Activated naive CD4-positive, alpha-beta T cell treated with anti-CD3 and anti-CD28 coated beads, Interleukin-2, amount 50 U/mL, for 24 hours (primary cell): Measurements from ENCODE around the gene SP7.

Experiments
- H3K27ac Mint-ChIP-seq: one replicate; pipeline ENCODE4 v1.8.0; 2021; ENCODE audit warnings: mild to moderate bottlenecking, mixed read lengths
- H3K27me3 Mint-ChIP-seq: one replicate; pipeline ENCODE4 v1.8.0; 2021; ENCODE audit warnings: mixed read lengths
- H3K36me3 Mint-ChIP-seq: one replicate; pipeline ENCODE4 v1.8.0; 2021; ENCODE audit warnings: mixed read lengths
- H3K4me1 Mint-ChIP-seq: one replicate; pipeline ENCODE4 v1.8.0; 2021; ENCODE audit warnings: mixed read lengths
- H3K4me3 Mint-ChIP-seq: one replicate; pipeline ENCODE4 v1.8.0; 2021; ENCODE audit warnings: mild to moderate bottlenecking, mixed read lengths
- H3K9me3 Mint-ChIP-seq: one replicate; pipeline ENCODE4 v1.8.0; 2021; ENCODE audit warnings: mixed read lengths

Gene SP7

DNA sequence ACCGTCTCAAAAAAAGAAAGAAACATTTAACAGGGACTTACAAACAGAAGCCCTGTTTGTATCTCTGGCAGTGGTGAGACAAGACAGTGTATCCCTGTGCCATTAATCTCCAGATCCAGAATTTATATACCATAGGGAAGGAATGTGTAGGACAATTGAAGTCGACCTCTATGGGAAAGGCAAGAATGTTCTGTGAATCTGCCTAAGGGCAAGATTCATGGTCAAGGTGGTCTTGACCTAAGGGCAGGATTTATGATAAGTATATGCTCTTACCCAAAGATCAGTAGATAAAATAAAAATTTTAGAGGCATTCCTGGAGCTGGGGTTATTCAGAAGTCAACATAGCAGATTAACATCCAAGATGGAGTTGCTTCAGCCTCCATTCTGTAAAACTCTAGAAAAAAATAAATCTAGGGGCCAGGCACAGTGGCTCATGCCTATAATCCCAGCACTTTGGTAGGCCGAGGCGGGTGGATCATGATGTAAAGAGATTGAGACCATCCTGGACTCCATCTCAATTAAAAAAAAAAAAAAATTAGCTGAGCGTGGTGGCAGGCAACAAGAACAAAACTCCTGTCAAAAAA lies 22.8 kb upstream of the SP7 start:
- Mint-ChIP-seq H3K9me3 (no peaks in the 10 kb centered on the region), H3K4me3 (no peak overlapping the region), H3K27ac (no peak overlapping the region), H3K36me3 (no peaks in the 10 kb centered on the region), H3K4me1 (peaks cover 3% of the 10 kb centered on the region), H3K27me3 (no peaks in the 10 kb centered on the region)

DNA sequence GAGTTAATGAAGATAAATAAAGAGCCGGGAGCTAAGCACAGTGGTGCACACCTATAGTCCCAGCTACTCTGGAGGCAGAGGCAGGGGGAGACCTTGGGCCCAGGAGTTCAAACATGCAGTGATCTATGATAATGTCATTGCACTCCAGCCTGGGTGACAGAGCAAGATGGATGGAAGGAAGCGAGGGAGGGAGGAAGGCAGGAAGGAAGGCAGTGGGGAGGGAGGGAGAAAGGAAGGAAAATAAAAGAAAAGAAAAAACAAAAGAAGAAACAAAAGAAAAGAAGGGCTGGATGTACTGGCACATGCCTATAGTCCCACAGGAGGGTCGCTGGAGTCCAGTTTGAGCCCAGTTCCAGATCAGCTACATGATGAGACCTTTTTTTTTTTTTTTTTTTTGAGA lies 19.0 kb upstream of the SP7 start:
- H3K9me3 Mint-ChIP-seq = no peaks in the 10 kb centered on the region
- H3K4me3 Mint-ChIP-seq = no peak overlapping the region
- no peak overlapping the region for H3K27ac Mint-ChIP-seq
- no peaks in the 10 kb centered on the region for H3K27me3 Mint-ChIP-seq
- peaks cover 9% of the 10 kb centered on the region for H3K4me1 Mint-ChIP-seq
- H3K36me3 Mint-ChIP-seq = no peaks in the 10 kb centered on the region

DNA sequence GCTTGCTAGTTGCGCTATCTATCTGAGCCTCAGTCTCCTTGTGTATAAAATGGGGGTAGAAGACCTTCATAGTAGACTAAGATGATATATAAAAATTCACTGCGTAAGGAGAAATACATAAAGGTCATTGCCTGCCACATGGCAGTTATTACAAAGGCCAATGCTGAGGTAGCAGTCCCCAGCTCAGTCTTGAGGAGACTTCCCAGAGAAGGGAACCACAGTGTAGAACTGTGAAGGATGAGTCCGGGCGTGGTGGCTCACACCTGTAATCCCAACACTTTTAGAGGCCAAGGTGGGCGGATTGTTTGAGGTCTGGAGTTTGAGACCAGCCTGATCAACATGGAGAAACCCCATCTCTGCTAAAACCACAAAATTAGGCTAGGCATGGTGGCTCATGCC lies 17.1 kb upstream of the SP7 start:
- Mint-ChIP-seq H3K27ac (no peak overlapping the region), H3K27me3 (no peaks in the 10 kb centered on the region), H3K4me1 (peaks cover 9% of the 10 kb centered on the region), H3K4me3 (no peak overlapping the region), H3K9me3 (no peaks in the 10 kb centered on the region), H3K36me3 (no peaks in the 10 kb centered on the region)

GRCh38 chr12:53352331-53353256 lies 16.4 kb upstream of the SP7 start:
- peaks cover 9% of the 10 kb centered on the region for H3K4me1 Mint-ChIP-seq
- H3K27me3 Mint-ChIP-seq = no peaks in the 10 kb centered on the region
- peak overlapping the region; percentile 68 for H3K27ac Mint-ChIP-seq
- no peak overlapping the region for H3K4me3 Mint-ChIP-seq
- H3K36me3 Mint-ChIP-seq = no peaks in the 10 kb centered on the region
- no peaks in the 10 kb centered on the region for H3K9me3 Mint-ChIP-seq

- Mint-ChIP-seq H3K27me3 (no peaks in the 10 kb centered on the region), H3K27ac (no peak overlapping the region), H3K36me3 (no peaks in the 10 kb centered on the region), H3K4me3 (no peak overlapping the region), H3K9me3 (no peaks in the 10 kb centered on the region), H3K4me1 (peaks cover 27% of the 10 kb centered on the region)
Measured at GRCh38 chr12:53347905-53348304, 11.8 kb upstream of the SP7 start.

- Mint-ChIP-seq H3K9me3 (no peaks in the 10 kb centered on the region), H3K4me1 (peaks cover 22% of the 10 kb centered on the region), H3K4me3 (no peak overlapping the region), H3K27me3 (no peaks in the 10 kb centered on the region), H3K27ac (no peak overlapping the region), H3K36me3 (no peaks in the 10 kb centered on the region)
Measured at GRCh38 chr12:53346491-53346890, 10.3 kb upstream of the SP7 start.

DNA sequence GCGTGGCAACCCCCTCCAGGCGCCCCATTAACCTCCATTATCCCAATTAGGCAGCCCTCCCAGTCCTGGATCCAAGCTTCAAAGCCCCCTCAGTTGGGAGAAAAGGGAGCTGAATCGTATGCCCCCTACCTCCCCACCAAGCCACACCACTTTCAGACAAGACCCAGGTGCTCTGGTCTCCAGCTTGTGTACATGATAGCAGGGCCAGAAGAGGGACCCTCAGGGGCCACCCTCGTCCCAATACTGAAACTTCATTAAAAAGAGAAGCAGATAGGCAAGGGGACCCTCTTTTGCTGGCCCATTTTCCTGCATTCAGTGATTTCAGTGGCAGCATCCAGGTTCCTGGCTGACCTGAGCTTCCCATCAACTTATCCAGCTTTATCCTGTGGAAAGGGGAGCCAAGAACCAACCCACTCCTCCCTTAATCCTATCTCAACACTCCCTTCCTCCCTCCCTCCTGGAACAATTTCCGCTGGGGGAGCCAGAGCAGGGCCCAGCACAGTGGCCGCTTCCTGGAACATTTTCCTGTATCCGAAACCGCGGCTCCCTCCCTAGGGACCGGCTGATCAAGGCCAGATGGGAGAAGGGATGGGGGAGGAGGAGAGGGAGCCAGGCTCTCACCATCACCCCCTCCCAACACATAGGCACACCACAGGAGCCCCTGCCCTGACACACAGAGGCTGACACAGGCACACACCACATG lies 9.5 kb upstream of the SP7 start:
- H3K36me3 Mint-ChIP-seq = no peaks in the 10 kb centered on the region
- H3K4me1 Mint-ChIP-seq = peaks cover 22% of the 10 kb centered on the region
- no peaks in the 10 kb centered on the region for H3K27me3 Mint-ChIP-seq
- H3K9me3 Mint-ChIP-seq = no peaks in the 10 kb centered on the region
- H3K27ac Mint-ChIP-seq = no peak overlapping the region
- H3K4me3 Mint-ChIP-seq = peak overlapping the region; percentile 99

DNA sequence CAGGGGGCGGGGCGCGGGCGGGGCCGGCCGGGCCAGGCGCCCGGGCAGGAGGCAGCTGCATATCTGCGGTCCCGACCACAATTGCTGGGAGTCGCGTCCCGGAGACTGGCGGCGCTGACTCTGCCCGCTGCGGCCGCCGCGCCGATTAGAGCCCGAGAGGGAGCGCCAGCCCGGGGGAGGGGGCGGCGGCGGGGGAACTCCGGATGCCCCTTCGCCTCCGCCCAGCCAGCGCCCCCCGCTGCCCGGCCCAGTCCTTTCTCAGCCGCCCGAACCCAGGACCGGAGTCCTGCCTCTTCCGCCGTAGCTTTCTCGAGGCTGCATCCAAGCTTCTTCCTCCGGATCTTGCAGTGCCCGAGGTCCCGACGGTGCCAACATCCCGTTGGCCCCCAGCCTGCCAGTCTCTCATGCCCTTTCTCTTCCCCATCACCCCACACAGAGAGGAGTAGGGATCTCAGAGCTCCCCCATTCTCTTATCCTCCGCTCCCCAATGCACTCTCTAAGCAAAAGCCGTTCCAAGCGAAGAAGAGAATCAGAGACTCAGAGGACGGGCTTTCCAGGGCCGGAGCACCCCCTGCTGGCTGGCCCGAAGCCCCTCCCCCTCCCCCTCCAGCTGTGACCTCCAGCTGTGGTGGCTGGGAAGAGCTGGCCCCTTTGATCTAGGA lies 8.8 kb upstream of the SP7 start:
- Mint-ChIP-seq H3K9me3 (no peaks in the 10 kb centered on the region), H3K4me3 (peak overlapping the region; percentile 99), H3K4me1 (peaks cover 22% of the 10 kb centered on the region), H3K27me3 (no peaks in the 10 kb centered on the region), H3K27ac (peak overlapping the region; percentile 93), H3K36me3 (no peaks in the 10 kb centered on the region)

DNA sequence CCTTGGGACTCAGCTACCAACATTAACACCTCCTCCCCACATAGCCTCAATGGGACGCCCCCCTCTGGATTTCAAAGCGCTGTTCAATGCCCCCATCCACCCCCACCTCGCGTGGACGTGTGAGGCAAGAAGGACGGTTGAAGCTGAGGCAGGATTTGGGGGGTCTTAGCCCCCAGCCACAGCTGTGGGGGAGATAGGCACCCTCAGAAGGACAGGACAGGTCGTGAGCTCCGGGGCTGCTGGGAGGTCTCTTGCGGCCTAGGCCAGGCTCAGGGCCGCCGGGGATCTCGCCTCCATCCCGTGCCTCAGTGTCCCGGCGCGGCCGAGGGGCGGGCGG lies 8.3 kb upstream of the SP7 start:
- no peaks in the 10 kb centered on the region for H3K9me3 Mint-ChIP-seq

DNA sequence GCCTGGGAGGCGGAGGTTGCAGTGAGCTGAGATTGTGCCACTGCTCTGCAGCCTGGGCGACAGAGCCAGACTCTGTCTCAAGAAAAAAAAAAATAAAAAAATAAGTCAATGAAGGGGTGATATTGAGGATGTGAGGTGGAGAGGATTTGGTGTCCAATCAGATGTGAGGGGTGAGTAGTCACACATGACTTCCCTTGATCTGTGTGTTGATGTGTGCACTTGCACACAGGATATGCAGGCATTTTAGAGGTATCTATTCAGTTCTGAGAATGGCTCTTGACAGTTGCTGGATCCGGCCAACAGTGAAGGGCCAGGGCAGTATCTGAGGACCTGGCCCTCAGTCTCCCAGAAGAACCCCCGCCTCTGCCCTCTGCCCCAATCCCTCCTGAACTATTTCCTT lies 7.8 kb upstream of the SP7 start:
- Mint-ChIP-seq H3K4me1 (peaks cover 22% of the 10 kb centered on the region), H3K27me3 (no peaks in the 10 kb centered on the region), H3K27ac (peak overlapping the region; percentile 14), H3K9me3 (no peaks in the 10 kb centered on the region), H3K4me3 (peak overlapping the region; percentile 70), H3K36me3 (no peaks in the 10 kb centered on the region)

More for the DNA sequence above, 8.3 kb upstream of the SP7 start:
- Mint-ChIP-seq H3K27me3 (no peaks in the 10 kb centered on the region), H3K4me1 (peaks cover 22% of the 10 kb centered on the region), H3K4me3 (peak overlapping the region; percentile 70), H3K27ac (no peak overlapping the region), H3K36me3 (no peaks in the 10 kb centered on the region)

DNA sequence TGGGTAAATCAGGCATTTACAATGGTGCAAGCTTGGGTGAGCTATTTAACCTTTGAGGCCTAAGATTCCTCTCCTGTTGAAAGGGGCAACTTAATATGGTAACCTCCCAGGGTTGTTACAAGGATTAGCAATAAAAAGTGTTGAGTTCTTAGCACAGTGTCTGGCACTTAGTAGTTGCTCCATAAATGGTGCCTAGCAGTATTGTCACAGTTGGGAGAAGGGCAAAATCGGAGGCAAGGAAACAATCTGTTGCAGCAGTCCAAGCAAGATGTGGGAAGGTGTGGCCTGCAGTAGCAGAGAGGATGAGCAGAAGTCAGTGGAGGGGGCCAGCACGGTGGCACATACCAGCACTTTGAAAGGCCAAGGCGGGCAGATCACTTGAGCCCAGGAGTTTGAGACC lies 7.3 kb upstream of the SP7 start:
- H3K4me1 Mint-ChIP-seq = peaks cover 22% of the 10 kb centered on the region
- no peak overlapping the region for H3K27ac Mint-ChIP-seq
- H3K36me3 Mint-ChIP-seq = no peaks in the 10 kb centered on the region
- H3K4me3 Mint-ChIP-seq = peak overlapping the region; percentile 61
- peaks cover under 1% of the 10 kb centered on the region for H3K27me3 Mint-ChIP-seq
- H3K9me3 Mint-ChIP-seq = no peaks in the 10 kb centered on the region

DNA sequence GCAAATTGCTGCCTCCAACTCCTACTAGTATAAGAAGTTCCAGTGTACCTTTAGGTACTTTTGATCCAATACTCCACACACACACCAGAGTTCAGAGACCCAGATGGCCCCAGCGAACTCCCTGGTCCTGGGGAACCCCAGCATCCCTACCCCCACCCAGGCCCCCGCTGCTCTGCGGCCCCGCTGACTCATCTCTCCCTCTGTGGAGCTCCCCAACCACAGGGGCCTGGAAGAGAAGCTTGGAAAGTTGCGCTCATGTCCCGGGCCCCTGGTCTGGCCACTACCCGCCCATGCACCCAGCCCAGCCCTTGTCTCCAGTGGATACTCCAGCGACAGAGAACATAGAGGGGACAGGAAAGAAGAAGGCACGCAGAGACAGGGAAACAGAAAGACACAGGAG lies 4.2 kb upstream of the SP7 start:
- Mint-ChIP-seq H3K4me1 (peaks cover 28% of the 10 kb centered on the region), H3K4me3 (no peak overlapping the region), H3K27ac (no peak overlapping the region), H3K27me3 (peaks cover 19% of the 10 kb centered on the region), H3K36me3 (no peaks in the 10 kb centered on the region), H3K9me3 (no peaks in the 10 kb centered on the region)

- no peak overlapping the region for H3K27ac Mint-ChIP-seq
- H3K36me3 Mint-ChIP-seq = no peaks in the 10 kb centered on the region
- H3K4me3 Mint-ChIP-seq = no peak overlapping the region
- H3K9me3 Mint-ChIP-seq = no peaks in the 10 kb centered on the region
- peaks cover 19% of the 10 kb centered on the region for H3K27me3 Mint-ChIP-seq
- peaks cover 16% of the 10 kb centered on the region for H3K4me1 Mint-ChIP-seq
Measured at GRCh38 chr12:53338916-53339315, 2.8 kb upstream of the SP7 start.

DNA sequence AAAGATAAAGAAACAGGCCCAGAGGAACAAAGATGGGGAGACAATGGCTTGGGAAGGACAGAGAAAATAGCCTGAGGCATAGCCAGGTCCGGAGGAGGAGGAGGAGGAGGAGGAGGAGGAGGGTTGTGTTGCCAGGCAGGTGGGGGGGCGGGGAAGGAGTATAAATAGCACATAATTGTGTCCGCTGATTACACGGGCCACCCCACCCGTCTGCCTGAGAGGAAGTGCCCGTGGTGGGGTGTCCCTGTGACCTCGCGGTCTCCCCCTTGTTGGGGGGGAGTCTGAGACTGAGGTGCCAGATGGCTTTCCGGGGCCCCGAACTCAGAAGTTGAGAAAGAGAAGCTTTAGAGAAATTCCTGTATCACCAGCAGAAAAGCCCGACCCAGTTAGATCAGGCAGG lies 1.9 kb upstream of the SP7 start:
- Mint-ChIP-seq H3K27ac (no peak overlapping the region), H3K36me3 (no peaks in the 10 kb centered on the region), H3K4me1 (peaks cover 8% of the 10 kb centered on the region), H3K27me3 (peaks cover 21% of the 10 kb centered on the region), H3K9me3 (no peaks in the 10 kb centered on the region), H3K4me3 (no peak overlapping the region)

DNA sequence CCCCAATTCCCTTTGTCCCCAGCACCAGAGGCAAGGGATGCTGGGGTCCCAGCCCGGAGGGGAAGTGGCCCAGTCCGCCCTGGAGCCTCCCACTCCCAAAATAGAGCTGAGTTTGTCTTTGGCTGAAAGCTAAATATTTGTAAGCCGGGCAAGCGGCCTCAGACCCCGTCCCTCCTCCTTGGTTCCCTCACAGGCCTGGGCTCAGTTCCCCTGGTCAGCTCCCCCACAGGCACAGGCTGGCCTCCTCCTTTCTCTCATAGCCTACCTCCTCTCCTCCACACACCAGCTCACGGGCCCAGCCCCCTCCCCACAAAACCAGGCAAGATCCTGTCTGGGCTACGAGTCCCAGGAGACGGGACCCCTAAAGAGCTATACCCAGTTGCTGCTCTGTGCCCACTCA lies 1.3 kb downstream of the SP7 start:
- Mint-ChIP-seq H3K27me3 (peaks cover 23% of the 10 kb centered on the region), H3K4me3 (no peak overlapping the region), H3K9me3 (no peaks in the 10 kb centered on the region), H3K4me1 (peaks cover 5% of the 10 kb centered on the region), H3K27ac (no peak overlapping the region), H3K36me3 (no peaks in the 10 kb centered on the region)

DNA sequence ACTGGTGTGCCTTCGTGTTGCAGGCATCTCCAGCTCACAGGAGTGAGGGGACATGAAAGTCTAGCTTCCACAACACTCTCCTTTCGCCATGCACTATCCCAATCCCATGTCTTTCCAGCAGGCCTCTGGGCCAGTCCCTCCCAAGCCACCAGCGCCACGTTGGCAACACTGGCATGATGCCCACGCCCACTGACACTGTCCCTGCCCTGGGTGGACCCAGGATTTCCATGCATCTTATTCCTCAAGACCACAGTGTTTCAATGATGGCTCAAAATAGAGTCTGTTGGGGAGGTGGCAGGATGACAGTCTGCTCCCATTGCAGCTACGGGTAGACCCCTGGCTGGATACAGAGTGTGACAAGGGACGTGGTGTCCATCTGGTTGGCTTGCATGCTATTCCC lies 2.3 kb downstream of the SP7 start:
- H3K27me3 Mint-ChIP-seq = peaks cover 23% of the 10 kb centered on the region
- H3K27ac Mint-ChIP-seq = no peak overlapping the region
- H3K36me3 Mint-ChIP-seq = no peaks in the 10 kb centered on the region
- peaks cover 5% of the 10 kb centered on the region for H3K4me1 Mint-ChIP-seq
- no peaks in the 10 kb centered on the region for H3K9me3 Mint-ChIP-seq
- no peak overlapping the region for H3K4me3 Mint-ChIP-seq
